A673 (cell line): Measurements from ENCODE around the gene TCEAL1. TPM values are rescaled to one million over a fixed set of nuclear protein-coding genes. Genes with fewer than 3 reads are reported as not detected.

Experiments used
- BruUV-seq: library from RNA; stranded (reverse); fragments of 400-500 nt; replicated peaks from 2 replicates; lab custom pipeline; 2021; lab: Mats Ljungman, UMichigan
- CTCF ChIA-PET: fragments of 300-600 bp; sonication (Branson Sonifier 250); formaldehyde crosslinking; loops from one replicate; lab custom pipeline; 2022; ENCODE audit warnings: antibody characterized with exemption; lab: Charles Lee
- POLR2A ChIA-PET: fragments of 300-600 bp; sonication (Branson Sonifier 250); formaldehyde crosslinking; loops from one replicate; lab custom pipeline; 2022; ENCODE audit warnings: antibody characterized with exemption; ENCODE audit not compliant: low non-redundant PET; lab: Charles Lee
- DNase-seq: peaks from one replicate; pipeline ENCODE4 v3.0.0-alpha.2; 2015; ENCODE audit warnings: low spot score
- H3K27ac ChIP-seq: fragments of 200-600 bp; sonication (generic); 2 replicates; pipeline ENCODE4 v1.5.1; 2016; ENCODE audit warnings: mixed run types, low read depth, mild to moderate bottlenecking, mixed read lengths, antibody characterized with exemption, low read length; ENCODE audit not compliant: poor library complexity, severe bottlenecking
- H3K27me3 ChIP-seq: fragments of 200-600 bp; sonication (generic); replicated peaks from 2 replicates; pipeline ENCODE4 v1.6.1; 2017; ENCODE audit warnings: mixed run types, low read depth, mild to moderate bottlenecking, mixed read lengths, antibody characterized with exemption, low read length; ENCODE audit not compliant: insufficient read depth, poor library complexity
- H3K36me3 ChIP-seq: fragments of 200-600 bp; sonication (generic); 2 replicates; pipeline ENCODE4 v1.6.1; 2016; ENCODE audit warnings: mixed run types, mild to moderate bottlenecking, mixed read lengths, antibody characterized with exemption, low read length; ENCODE audit not compliant: insufficient read depth, poor library complexity, severe bottlenecking
- H3K4me1 ChIP-seq: fragments of 200-600 bp; sonication (generic); 2 replicates; pipeline ENCODE4 v1.6.1; 2017; ENCODE audit warnings: mixed run types, mild to moderate bottlenecking, mixed read lengths, antibody characterized with exemption, low read length; ENCODE audit not compliant: insufficient read depth, poor library complexity, severe bottlenecking
- H3K4me3 ChIP-seq: fragments of 200-600 bp; sonication (generic); 2 replicates; pipeline ENCODE4 v1.5.1; 2016; ENCODE audit warnings: low read depth, mixed run types, mild to moderate bottlenecking, mixed read lengths, low read length; ENCODE audit not compliant: poor library complexity, severe bottlenecking
- H3K9me3 ChIP-seq: fragments of 200-600 bp; sonication (generic); 2 replicates; pipeline ENCODE4 v1.6.1; 2016; ENCODE audit warnings: mixed run types, low read depth, mild to moderate bottlenecking, mixed read lengths, antibody characterized with exemption, low read length; ENCODE audit not compliant: poor library complexity, severe bottlenecking
- EZH2 ChIP-seq: fragments of 200-600 bp; sonication (generic); IDR thresholded peaks from 2 replicates; pipeline ENCODE4 v1.6.1; 2017; ENCODE audit warnings: borderline replicate concordance, low read depth, mild to moderate bottlenecking, mixed read lengths, antibody characterized with exemption, low read length; ENCODE audit not compliant: poor library complexity, severe bottlenecking
- intact Hi-C: fragments of 100-400 bp; cut with micrococcal nuclease; formaldehyde crosslinking; loops from one replicate; pipeline ENCODE4 v1.10.0; 2022; ENCODE audit not compliant: unreplicated experiment
- total RNA-seq: library from RNA; stranded (reverse); gene quantifications from 2 replicates; pipeline ENCODE4 v1.2.3, GENCODE V29; 2021
- TF ChIP-seq, protein P1 (sequence below): fragments of 300-800, 200-600 bp; sonication (generic); conservative IDR thresholded peaks from 2 replicates; pipeline ENCODE4 v1.5.1; 2017; ENCODE audit warnings: low read depth, mild to moderate bottlenecking, antibody characterized with exemption, low read length, moderate library complexity, mixed read lengths

The TCEAL1 gene
- total RNA-seq, 1 experiment from 2014 or later = 10.9 TPM

DNA sequence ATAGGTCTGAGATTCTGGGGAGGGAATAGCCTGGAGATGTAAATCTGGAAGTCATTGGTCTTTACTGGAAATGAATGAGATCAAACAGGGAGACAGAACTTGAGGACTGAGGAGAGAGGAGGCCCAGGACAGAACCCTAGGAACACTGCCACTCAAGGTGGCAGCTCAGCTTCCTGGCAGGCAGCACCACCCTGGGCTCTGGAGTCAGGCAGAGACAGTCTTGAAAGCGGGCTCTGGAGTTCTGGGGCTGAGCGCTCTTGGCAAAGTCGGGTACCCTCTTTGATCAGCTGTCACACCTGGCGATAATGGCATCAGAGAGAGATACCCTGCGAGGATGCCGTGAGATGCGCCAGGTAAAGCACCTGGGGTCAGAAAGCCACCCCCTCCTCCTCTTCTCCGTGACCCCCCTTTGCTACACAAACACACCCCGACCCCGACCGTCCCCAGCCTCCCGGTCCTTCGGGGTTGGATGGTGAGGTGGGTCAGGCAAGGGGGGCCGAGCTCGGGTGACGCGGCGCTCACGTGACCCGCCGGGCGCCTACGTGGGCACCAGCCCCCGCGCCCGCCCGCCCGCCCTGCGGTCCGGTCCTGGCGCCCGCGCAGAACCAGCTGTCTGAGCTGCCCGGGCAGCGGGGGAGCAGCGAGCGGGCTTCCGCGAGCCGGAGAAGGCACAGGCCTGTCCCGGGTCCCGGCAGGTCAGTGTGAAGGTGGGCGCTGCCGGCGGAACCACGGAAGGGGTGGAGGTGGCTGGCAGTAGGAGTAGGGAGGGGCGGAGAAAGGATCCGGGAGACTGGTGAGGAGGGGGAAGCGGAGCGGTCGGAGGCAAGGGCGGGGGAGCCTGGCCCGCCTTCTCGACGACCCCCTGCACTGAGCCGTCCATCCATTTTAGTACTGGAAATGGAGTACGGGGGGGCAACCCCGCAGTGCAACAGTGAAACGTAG lies 21.1 kb upstream of the TCEAL1 start, which contains the start of gene TCEAL3:
TSS of gene TCEAL3 (plus strand) at position 600 of the 942 bp plus-strand sequence. CDS start 1,102 bp downstream, outside the sequence.
- CTCF ChIA-PET = interaction anchor here (0.6 kb wide), 1 partner anchor 14 kb away, joined by 3 read pairs; no protein-coding TSS in a partner anchor
- peak within 1 kb of the TSS; percentile 61 for H3K27ac ChIP-seq

DNA sequence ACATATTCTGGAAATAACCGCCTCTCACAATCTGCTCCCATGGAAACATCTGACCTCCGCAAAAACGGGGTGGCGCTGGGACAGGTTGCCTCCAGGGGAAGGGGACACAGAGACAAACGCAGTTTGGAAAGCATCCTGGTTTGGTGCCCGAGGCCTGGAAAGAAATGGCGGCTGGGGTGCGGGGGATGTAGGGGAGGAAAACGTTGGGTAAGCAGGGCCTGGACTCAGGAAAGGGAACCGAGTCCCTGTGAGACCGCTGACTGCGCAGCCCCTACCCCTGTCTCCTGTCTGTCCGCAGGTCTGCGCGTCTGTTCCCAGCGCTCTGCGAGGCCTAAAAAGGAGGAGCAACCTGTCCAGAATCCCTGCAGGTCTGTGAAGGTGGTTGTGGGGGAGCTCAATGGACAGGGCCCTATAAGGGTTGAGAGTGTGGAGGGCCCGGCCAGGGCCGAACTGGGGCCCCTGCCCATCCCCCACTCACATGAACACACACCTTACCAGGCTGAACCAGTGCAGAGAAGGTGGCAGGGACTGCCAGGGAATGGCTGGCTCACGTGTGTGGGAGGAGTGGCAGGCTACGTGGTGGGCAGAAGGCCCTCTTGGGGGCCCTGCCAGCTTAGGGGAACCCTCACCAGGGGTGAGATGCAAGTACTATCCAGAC lies 20.3 kb upstream of the TCEAL1 start:
- no TSS peak for BruUV-seq
- H3K36me3 ChIP-seq = no peaks in the 10 kb centered on the region
- no peak for DNase-seq
- H3K27me3 ChIP-seq = peaks cover 3% of the 10 kb centered on the region
- CTCF ChIA-PET = no interaction called here
- H3K27ac ChIP-seq = peak overlapping the region; percentile 61
- intact Hi-C loops = no loop called here
- no peaks in the 10 kb centered on the region for H3K4me1 ChIP-seq
- POLR2A ChIA-PET = no interaction called here
- H3K4me3 ChIP-seq = peak overlapping the region; percentile 58
- TF ChIP-seq EZH2 = no peak
- TF ChIP-seq, protein P1, sequence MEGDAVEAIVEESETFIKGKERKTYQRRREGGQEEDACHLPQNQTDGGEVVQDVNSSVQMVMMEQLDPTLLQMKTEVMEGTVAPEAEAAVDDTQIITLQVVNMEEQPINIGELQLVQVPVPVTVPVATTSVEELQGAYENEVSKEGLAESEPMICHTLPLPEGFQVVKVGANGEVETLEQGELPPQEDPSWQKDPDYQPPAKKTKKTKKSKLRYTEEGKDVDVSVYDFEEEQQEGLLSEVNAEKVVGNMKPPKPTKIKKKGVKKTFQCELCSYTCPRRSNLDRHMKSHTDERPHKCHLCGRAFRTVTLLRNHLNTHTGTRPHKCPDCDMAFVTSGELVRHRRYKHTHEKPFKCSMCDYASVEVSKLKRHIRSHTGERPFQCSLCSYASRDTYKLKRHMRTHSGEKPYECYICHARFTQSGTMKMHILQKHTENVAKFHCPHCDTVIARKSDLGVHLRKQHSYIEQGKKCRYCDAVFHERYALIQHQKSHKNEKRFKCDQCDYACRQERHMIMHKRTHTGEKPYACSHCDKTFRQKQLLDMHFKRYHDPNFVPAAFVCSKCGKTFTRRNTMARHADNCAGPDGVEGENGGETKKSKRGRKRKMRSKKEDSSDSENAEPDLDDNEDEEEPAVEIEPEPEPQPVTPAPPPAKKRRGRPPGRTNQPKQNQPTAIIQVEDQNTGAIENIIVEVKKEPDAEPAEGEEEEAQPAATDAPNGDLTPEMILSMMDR = no peak
- H3K9me3 ChIP-seq = no peaks in the 10 kb centered on the region

More for the DNA sequence above, 21.1 kb upstream of the TCEAL1 start, which contains the start of gene TCEAL3:
- peaks cover 3% of the 10 kb centered on the region for H3K27me3 ChIP-seq
- H3K4me1 ChIP-seq = no peaks in the 10 kb centered on the region
- peak; percentile 27 for DNase-seq
- no peak for TF ChIP-seq EZH2
- TF ChIP-seq, protein P1 = no peak
- BruUV-seq = no TSS peak
- POLR2A ChIA-PET = no interaction called here
- intact Hi-C loops = no loop called here
- H3K9me3 ChIP-seq = no peaks in the 10 kb centered on the region
- H3K36me3 ChIP-seq = no peaks in the 10 kb centered on the region
- H3K4me3 ChIP-seq = peak within 1 kb of the TSS; percentile 58

DNA sequence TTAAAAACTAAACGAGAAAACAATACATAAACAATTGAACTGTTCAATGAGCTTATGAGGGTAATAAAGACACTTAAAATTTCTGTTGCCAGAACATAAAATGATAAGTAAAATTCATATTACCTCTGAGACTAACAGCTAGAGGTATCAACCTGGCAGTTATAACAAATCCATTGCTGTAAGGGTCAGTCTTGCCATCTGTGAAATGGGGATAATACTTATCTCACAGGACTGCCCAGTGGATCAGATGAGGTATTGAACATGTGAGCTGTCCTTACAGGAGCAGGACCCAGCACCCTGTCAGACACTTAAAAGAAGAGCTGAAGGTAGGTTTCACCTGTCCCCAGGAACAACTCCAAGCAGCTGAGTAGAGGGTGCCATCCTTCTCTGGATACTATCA lies 18.5 kb upstream of the TCEAL1 start:
- no TSS peak for BruUV-seq
- CTCF ChIA-PET = no interaction called here
- TF ChIP-seq, protein P1 = no peak
- no peak for TF ChIP-seq EZH2

More for the DNA sequence above, 18.5 kb upstream of the TCEAL1 start:
- DNase-seq = no peak
- intact Hi-C loops = no loop called here
- Histone ChIP-seq H3K27me3 (peaks cover 3% of the 10 kb centered on the region), H3K9me3 (no peaks in the 10 kb centered on the region), H3K4me3 (no peak overlapping the region), H3K4me1 (no peaks in the 10 kb centered on the region), H3K36me3 (no peaks in the 10 kb centered on the region), H3K27ac (no peak overlapping the region)
- POLR2A ChIA-PET = no interaction called here
